SK-N-SH treated with all-trans-retinoic acid at 6 μM for 48 hours (cell line): ENCODE results near the gene ESYT3.
"Not testable (repeated sequence)": the region's sequence is repeated elsewhere in the genome, so short reads cannot be mapped to it uniquely, and the experiment has no call there.

ENCODE experiments used
- ARNTL ChIP-seq: fragments of 450-650 bp; formaldehyde crosslinking; IDR thresholded peaks from 2 replicates; pipeline ENCODE4 v1.5.0; 2020; ENCODE audit warnings: low read depth, mild to moderate bottlenecking, moderate library complexity, borderline replicate concordance
- TOX ChIP-seq: fragments of 250-450 bp; sonication (Bioruptor Pico); IDR thresholded peaks from 2 replicates; pipeline ENCODE4 v1.8.0; 2021; ENCODE audit warnings: mild to moderate bottlenecking, moderate library complexity, borderline replicate concordance
- ZNF565 ChIP-seq: fragments of 450-650 bp; formaldehyde crosslinking; conservative IDR thresholded peaks from 2 replicates; pipeline ENCODE4 v1.5.0; 2020; ENCODE audit warnings: low read depth, mild to moderate bottlenecking, moderate library complexity
- TF ChIP-seq, protein P1 (sequence below): fragments of 250-450 bp; sonication (Bioruptor Pico); IDR thresholded peaks from 2 replicates; pipeline ENCODE4 v1.5.1; 2020; ENCODE audit warnings: low read depth, mild to moderate bottlenecking, moderate library complexity
- TF ChIP-seq, protein P2 (sequence below): fragments of 250-450 bp; sonication (Bioruptor Pico); IDR thresholded peaks from 2 replicates; pipeline ENCODE4 v1.8.0; 2021; ENCODE audit warnings: low read depth, mild to moderate bottlenecking, moderate library complexity, borderline replicate concordance

DNA sequence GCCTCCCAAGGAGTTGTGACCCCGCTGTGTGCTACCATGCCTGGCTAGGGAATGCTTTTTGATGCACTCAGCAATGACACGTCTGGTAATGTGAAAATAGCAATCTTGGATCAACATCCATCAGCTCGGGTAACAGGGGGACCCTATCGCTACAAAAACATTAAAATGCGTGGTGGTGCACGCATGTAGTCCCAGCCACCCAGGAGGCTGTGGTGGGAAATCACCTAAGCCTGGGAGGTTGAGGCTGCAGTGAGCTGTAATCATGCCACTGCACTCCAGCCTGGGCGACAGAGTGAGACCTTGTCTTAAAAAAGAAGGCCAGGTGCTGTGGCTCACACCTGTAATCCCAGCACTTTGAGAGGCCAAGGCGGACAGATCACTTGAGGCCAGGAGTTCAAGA lies 19.5 kb downstream of the ESYT3 start:
- not testable (repeated sequence) for TF ChIP-seq TOX, ZNF565, ARNTL (CRISPR knock-in tag)
- TF ChIP-seq, protein P1, sequence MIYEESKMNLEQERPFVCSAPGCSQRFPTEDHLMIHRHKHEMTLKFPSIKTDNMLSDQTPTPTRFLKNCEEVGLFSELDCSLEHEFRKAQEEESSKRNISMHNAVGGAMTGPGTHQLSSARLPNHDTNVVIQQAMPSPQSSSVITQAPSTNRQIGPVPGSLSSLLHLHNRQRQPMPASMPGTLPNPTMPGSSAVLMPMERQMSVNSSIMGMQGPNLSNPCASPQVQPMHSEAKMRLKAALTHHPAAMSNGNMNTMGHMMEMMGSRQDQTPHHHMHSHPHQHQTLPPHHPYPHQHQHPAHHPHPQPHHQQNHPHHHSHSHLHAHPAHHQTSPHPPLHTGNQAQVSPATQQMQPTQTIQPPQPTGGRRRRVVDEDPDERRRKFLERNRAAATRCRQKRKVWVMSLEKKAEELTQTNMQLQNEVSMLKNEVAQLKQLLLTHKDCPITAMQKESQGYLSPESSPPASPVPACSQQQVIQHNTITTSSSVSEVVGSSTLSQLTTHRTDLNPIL (CRISPR knock-in tag): not testable (repeated sequence)
- TF ChIP-seq, protein P2, sequence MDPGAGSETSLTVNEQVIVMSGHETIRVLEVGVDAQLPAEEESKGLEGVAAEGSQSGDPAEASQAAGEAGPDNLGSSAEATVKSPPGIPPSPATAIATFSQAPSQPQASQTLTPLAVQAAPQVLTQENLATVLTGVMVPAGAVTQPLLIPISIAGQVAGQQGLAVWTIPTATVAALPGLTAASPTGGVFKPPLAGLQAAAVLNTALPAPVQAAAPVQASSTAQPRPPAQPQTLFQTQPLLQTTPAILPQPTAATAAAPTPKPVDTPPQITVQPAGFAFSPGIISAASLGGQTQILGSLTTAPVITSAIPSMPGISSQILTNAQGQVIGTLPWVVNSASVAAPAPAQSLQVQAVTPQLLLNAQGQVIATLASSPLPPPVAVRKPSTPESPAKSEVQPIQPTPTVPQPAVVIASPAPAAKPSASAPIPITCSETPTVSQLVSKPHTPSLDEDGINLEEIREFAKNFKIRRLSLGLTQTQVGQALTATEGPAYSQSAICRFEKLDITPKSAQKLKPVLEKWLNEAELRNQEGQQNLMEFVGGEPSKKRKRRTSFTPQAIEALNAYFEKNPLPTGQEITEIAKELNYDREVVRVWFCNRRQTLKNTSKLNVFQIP: not testable (repeated sequence)
